ENCODE data around the gene IL17RC.

The IL17RC gene

DNA sequence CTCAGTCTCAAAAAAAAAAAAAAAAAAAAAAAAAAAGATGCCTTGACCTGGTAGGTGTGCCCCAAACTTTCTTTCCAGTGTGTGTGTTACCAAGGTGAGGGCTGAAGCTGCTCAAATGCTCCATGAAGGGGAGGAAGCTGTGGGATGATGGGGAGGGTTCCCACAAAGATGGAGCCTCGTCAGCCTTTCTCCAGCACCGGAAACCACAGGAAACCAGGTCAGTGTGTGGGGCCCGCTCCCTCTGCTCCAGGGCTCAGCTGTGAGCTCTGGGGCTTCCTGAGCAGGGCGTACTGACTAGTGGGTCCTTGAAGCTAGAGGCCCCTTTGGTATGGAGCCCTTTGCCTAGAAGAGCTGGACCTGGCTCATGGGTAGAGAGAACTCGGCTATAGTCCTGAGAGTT lies 14.9 kb upstream of the IL17RC start:
- FAIRE-seq: no peak
- no peak for TF ChIP-seq POLR2A (IDR thresholded peaks at IDR 0.05; ENCODE audit: low read depth, low read length)
- DNase-seq (ENCODE audit: insufficient read length, low spot score): no peak

DNA sequence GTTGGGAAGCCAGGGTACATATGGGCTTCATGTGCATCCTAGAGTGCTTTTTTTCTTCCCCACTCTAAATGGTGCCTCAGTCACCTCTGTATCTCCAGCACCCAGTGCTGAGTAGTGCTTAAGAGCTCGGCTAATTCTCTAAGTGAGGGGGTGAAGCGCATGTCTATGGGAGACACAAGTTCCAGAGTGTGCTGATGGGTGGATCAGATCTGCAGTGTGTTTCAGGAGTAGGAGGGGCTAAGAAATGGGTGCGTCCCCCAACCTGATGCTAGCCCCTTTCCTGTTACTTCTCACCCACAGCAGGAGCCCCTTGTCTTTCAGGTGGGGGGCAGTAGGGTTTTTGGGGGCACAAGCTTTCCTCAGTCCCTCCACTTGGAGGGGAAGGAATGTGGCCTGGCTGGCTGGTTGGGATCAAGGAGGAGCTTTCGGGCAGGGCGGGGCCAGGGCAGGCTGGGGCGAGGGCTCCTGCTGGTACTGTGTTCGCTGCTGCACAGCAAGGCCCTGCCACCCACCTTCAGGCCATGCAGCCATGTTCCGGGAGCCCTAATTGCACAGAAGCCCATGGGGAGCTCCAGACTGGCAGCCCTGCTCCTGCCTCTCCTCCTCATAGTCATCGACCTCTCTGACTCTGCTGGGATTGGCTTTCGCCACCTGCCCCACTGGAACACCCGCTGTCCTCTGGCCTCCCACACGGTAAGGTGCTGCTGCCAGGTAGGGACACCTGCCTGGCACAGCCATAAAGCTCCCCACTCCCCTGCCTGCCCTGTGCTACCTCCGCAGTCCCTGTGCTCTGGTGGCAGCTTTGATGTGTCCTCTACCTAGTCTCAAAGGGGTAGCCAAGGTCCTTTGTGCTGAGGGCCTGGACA lies 14.3 kb upstream of the IL17RC start, which contains the start of gene IL17RE:
TSS of gene IL17RE (plus strand) at position 477 of the 866 bp plus-strand sequence. CDS start at position 562, 85 bp downstream.
- TF ChIP-seq POLR2A (IDR thresholded peaks at IDR 0.05; ENCODE audit: low read depth, low read length): no peak
- FAIRE-seq (no peak), DNase-seq (ENCODE audit: insufficient read length, low spot score) (no peak)

DNA sequence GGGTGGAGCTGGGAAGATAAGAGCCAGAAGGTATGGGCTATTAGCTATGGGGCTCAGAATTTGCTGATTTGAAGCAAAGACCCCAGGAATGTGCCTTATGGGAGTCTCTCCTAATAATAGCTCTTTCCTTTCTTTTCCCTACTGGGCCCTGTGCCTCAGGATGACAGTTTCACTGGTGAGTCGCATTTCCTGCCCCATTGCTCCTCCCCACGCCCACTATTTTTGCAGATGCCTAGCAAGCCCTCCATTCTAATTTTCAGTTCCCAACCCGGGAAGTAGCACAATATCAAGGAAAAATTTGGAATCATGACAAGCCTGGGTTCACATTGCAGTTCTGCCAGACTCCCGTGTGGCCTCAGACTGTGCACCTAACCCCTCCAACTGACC lies 13.7 kb upstream of the IL17RC start:
- no peak for FAIRE-seq
- no peak for DNase-seq (ENCODE audit: insufficient read length, low spot score)

DNA sequence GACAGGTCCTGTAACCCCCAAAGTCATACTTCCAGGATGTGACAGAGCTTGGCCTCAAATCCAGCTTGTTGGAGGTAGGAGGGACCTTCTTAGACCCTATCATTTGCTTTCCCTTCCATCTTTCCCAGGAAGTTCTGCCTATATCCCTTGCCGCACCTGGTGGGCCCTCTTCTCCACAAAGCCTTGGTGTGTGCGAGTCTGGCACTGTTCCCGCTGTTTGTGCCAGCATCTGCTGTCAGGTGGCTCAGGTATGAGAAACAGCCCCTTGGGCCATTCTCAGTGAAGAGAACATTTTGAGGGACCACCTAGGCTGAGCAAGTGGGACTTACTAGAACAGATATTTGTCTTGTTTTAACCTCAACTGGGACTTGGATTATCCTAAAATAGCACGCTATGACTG lies 13.0 kb upstream of the IL17RC start:
- FAIRE-seq: no peak
- no peak for DNase-seq (ENCODE audit: insufficient read length, low spot score)
- no peak for TF ChIP-seq POLR2A (IDR thresholded peaks at IDR 0.05; ENCODE audit: low read depth, low read length)

More for the DNA sequence above, 13.7 kb upstream of the IL17RC start:
- TF ChIP-seq POLR2A (IDR thresholded peaks at IDR 0.05; ENCODE audit: low read depth, low read length): no peak

DNA sequence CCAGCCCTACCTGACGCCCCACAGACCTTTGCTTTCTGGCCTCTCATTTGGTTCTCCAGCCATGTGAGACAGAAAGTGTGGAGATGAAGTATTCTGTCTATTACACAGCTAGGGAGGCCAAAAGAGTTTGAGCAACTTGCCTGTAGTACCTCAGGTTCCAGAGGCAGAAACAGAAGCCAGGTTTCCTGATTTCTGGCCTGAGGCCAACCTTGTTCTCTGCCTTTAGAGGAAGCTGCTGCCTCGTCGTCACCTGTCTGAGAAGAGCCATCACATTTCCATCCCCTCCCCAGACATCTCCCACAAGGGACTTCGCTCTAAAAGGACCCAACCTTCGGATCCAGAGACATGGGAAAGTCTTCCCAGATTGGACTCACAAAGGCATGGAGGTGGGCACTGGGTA lies 10.4 kb upstream of the IL17RC start:
- TF ChIP-seq POLR2A (IDR thresholded peaks at IDR 0.05; ENCODE audit: low read depth, low read length): no peak
- no peak for FAIRE-seq
- no peak for DNase-seq (ENCODE audit: insufficient read length, low spot score)

DNA sequence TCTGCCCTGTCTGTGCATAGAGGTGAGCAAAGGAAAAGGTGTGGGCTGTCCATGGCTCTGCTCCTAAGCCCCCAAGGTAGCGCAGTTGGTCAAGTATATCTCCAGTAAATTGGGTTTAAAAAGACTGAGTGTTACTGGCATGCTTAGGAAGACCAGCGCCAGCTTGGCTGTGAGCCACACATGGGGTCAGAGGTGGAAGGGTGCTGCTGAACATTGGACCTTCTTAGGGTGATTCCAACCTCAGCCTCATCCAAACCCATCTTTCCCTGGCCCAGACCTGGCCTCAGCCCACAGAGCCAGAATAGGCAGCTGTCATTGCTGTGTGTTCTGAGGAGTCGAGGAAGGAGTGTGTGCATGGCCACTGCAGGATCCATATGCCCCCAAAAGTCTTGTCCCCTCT lies 8.6 kb upstream of the IL17RC start:
- FAIRE-seq (no peak), DNase-seq (ENCODE audit: insufficient read length, low spot score) (no peak)
- TF ChIP-seq POLR2A (IDR thresholded peaks at IDR 0.05; ENCODE audit: low read depth, low read length): no peak

DNA sequence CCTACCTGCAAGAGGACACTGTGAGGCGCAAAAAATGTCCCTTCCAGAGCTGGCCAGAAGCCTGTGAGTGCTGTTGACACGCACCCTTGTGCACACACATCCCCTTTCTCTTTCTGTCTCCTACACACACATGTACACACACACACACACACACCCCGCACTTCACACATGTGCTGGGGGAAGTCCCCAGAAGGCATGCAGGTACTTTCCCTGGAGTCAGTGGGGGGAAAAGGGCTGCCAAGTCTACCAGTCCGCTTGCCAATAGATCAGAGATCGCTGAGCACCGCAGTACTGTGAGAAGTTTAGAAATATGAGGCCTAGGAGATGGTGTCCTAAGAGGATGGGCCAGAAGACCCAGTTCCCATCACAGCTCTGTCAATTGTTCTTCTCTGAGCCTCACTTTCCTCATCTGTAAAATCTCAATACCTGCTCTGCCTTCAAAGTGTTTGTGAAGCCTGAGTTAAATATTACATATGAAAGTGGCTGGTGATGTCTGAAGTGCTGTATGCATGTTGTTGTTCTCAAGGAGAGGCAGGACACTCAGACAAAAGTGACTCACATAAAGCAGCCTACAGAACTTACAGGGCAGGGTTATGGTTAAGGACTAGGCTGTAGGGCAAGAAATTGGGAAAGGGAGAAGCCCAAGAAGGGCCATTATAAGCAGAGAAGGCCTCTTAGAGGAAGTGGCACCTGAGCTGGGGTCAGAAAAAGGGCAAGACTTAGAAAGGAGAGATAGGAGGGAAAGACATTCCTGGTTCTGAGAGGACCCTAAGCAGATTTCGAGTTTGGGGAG lies 7.5 kb upstream of the IL17RC start:
- FAIRE-seq: no peak
- no peak for DNase-seq (ENCODE audit: insufficient read length, low spot score)

DNA sequence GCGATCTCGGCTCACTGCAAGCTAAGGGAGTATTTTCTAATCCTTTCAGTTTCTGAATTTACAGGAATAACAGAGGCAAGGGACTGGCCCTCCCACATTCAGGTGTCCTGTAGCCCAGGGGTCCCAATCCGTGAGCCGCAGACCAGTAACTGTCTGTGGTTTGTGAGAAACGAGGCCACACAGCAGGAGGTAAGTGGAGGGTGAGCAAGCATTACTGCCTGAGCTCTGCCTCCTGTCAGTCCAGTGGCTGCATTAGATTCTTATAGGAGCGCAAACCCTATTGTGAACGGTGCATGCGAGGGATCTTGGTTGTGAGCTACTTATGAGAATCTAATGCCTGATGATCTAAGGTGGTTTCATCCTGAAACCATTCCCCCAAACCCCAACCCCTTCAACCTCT lies 5.0 kb upstream of the IL17RC start:
- FAIRE-seq: no peak

More for the DNA sequence above, 7.5 kb upstream of the IL17RC start:
- TF ChIP-seq POLR2A (IDR thresholded peaks at IDR 0.05; ENCODE audit: low read depth, low read length): no peak

DNA sequence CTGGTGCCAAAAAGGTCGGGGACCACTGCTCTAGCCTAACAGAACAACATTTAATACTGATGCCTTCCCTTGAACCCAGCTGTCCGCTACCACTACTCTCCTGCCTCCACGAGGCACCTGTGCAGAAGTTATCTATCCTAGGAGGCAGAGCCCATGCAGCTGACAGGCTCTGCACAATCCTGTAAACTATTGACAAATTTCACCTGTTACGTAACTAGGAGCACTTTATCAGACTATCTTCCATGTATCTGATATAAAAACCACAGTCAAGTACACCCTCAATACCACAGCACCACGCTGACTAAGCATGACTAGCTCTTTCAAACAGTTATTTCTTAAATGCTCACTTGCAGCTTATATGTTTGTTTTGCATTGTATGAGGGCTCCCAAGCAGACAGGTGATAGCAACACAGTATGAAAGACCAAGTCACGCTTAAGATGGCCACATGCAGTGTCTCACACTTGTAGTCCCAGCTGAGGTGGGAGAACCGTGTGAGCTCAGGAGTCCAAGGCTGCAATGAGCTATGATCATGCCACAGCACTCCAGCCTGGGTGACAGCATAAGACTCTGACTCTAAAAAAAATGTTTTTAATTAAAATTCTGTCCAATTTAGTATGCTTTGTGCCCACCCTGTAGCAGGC lies 4.5 kb upstream of the IL17RC start:
- TF ChIP-seq POLR2A (IDR thresholded peaks at IDR 0.05; ENCODE audit: low read depth, low read length): no peak
- DNase-seq (ENCODE audit: insufficient read length, low spot score) (no peak), FAIRE-seq (no peak)

More for the DNA sequence above, 5.0 kb upstream of the IL17RC start:
- no peak for TF ChIP-seq POLR2A (IDR thresholded peaks at IDR 0.05; ENCODE audit: low read depth, low read length)
- DNase-seq (ENCODE audit: insufficient read length, low spot score): no peak

DNA sequence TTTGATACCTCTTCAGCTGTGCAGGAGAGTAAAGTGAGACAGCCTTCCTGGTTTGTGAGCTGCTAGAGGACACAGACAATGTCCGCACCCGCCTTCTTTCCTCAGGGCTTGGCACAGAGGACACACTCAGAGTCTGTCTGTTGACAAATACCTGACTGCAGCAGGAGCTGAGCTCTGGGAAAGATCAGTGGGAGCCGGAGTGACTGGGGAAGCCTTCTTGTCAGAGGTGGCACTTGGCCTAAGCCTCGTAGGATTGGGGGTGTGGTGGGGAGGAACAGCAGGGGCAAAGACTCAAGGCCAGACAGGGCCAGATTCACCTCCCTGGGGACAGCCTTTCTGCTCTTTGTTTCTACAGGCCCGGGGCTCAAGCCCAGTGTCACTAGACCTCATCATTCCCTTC lies 3.3 kb upstream of the IL17RC start:
- FAIRE-seq (no peak), DNase-seq (ENCODE audit: insufficient read length, low spot score) (no peak)
- no peak for TF ChIP-seq POLR2A (IDR thresholded peaks at IDR 0.05; ENCODE audit: low read depth, low read length)

DNA sequence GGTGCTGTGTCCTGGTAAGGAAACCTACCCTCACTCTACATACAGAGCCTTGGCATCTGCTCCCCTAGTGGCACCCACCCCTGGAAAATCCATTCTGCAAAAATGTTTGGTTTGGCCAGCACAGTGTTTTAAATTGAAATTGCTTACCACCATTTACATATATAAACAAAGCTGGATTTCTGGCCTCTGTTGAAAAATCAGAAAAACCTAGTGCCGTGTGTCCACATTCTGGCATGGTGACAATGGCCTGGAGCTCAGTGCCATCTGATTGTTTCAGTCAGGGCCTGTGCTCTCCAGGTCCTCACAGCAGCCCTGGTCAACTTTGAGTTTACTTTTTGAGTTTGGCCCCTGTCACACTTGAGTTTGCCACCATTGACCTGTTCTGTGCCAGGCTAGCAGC lies 2.9 kb upstream of the IL17RC start:
- no peak for TF ChIP-seq POLR2A (IDR thresholded peaks at IDR 0.05; ENCODE audit: low read depth, low read length)
- FAIRE-seq (no peak), DNase-seq (ENCODE audit: insufficient read length, low spot score) (no peak)

DNA sequence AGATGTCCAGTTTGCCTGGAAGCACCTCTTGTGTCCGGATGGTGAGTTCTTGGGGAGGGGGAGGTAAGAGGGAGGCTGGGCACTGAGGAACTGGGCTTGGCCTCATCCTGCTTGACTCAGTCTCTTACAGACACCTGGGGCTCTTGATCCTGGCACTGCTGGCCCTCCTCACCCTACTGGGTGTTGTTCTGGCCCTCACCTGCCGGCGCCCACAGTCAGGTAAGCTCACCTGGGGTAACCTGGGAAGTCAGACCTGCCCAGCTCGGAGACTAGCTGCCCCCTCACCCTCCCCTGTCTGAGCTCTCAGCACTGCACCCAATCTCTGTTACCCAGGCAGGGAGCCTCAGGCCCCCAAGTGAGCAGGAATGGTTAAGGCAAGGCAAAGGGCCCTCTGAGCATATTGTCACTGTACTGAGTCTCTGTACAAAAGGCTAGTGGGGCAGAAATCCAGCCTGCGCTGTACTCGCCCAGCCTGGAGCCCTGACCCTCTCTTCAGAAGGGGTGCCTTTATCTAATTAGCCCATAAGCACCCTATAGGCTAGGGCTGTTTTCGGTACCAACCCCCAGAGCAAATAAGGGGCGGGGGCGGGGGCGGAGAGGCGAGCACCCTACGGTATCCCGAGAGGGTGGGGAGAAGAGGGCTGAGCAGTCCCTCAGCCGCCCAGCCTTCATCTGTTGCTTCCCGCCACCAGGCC lies 2.2 kb upstream of the IL17RC start:
- DNase-seq (ENCODE audit: insufficient read length, low spot score): no peak
- no peak for TF ChIP-seq POLR2A (IDR thresholded peaks at IDR 0.05; ENCODE audit: low read depth, low read length)
- no peak for FAIRE-seq

DNA sequence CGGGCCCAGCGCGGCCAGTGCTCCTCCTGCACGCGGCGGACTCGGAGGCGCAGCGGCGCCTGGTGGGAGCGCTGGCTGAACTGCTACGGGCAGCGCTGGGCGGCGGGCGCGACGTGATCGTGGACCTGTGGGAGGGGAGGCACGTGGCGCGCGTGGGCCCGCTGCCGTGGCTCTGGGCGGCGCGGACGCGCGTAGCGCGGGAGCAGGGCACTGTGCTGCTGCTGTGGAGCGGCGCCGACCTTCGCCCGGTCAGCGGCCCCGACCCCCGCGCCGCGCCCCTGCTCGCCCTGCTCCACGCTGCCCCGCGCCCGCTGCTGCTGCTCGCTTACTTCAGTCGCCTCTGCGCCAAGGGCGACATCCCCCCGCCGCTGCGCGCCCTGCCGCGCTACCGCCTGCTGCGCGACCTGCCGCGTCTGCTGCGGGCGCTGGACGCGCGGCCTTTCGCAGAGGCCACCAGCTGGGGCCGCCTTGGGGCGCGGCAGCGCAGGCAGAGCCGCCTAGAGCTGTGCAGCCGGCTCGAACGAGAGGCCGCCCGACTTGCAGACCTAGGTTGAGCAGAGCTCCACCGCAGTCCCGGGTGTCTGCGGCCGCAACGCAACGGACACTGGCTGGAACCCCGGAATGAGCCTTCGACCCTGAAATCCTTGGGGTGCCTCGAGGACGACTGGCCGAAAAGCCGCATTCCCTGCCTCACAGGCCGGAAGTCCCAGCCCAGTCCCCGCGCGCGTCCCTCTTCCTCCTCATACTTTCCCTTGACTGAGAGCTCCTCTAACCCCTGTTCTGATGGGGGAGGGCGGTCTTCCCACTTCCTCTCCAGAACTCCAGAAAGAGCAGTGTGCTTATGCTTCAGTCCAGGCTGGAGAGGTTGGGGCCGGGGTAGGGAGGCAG lies 1.4 kb upstream of the IL17RC start:
- DNase-seq (ENCODE audit: insufficient read length, low spot score) (no peak), FAIRE-seq (no peak)
- TF ChIP-seq POLR2A (IDR thresholded peaks at IDR 0.05; ENCODE audit: low read depth, low read length): peak; percentile 43; the same call in 1 of the 2 replicates
